LNCaP clone FGC (cell line): Measurements from ENCODE around the gene CAMK2A.

ENCODE experiments used
- DNase-seq: peaks from one replicate; pipeline ENCODE4 v3.0.0-alpha.2; 2011; ENCODE audit warnings: low read depth
- H3K4me3 ChIP-seq: 2 replicates; pipeline ENCODE4 v1.5.1; 2011; ENCODE audit warnings: mild to moderate bottlenecking, low read depth, low read length, control low read depth
- CTCF ChIP-seq: IDR thresholded peaks from 2 replicates; pipeline ENCODE4 v1.5.1; 2012; ENCODE audit warnings: mild to moderate bottlenecking; ENCODE audit not compliant: control insufficient read depth, insufficient read depth; ENCODE audit errors: extremely low read depth

Gene CAMK2A

GRCh38 chr5:150305557-150305956, 16.0 kb upstream of the CAMK2A start:
- no peak for DNase-seq
- TF ChIP-seq CTCF = no peak
- H3K4me3 ChIP-seq = no peak overlapping the region

DNA sequence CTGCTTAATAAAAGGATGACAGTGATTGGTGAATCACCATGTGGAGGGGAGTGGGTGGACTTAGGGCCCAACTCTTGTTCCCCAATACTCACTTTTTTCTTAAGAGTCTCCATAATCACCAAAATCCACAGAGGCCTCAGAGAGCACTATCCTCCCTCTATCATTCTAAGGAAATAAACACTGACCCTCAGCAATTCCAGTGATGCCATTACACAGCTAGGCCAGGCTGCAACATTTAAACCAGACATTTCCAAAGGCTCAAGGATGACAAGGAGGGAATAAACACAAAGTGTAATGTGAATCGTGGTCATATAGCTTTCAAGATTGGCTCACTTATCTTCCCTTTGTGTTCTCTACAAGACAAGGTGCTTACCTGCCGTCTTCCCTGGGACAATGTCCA, 15.5 kb upstream of the CAMK2A start:
- no peak overlapping the region for H3K4me3 ChIP-seq
- TF ChIP-seq CTCF = no peak
- DNase-seq = no peak

DNA sequence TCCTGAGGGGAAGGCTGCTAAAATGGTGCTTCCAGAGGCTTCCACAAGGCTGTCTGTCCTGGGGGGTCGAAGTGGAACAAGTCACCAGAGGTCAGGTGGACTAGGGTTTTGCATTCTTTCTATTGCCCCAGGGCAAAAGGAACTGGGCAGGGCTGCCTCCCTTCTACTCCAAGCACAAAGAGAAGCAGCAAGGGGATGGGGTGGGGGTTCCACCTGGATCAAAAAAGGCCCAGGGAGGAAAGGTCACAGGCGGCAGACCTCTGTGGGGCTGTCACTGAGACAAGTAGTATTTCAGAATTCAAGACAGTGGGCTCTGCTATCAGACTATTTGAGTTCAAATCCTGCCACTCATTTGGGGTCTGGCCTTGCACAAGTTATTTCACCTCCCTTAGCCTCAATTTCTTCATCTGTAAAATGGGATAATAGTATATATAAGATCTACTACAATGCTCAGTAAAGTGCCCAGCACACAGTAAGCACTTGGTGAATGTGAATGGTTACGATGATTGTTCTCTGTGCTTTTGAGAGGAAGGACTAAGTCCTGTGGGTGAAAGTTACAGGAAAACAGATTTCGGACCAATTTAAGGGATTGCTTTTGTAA, 15.0 kb upstream of the CAMK2A start:
- no peak overlapping the region for H3K4me3 ChIP-seq
- no peak for TF ChIP-seq CTCF
- DNase-seq = no peak

DNA sequence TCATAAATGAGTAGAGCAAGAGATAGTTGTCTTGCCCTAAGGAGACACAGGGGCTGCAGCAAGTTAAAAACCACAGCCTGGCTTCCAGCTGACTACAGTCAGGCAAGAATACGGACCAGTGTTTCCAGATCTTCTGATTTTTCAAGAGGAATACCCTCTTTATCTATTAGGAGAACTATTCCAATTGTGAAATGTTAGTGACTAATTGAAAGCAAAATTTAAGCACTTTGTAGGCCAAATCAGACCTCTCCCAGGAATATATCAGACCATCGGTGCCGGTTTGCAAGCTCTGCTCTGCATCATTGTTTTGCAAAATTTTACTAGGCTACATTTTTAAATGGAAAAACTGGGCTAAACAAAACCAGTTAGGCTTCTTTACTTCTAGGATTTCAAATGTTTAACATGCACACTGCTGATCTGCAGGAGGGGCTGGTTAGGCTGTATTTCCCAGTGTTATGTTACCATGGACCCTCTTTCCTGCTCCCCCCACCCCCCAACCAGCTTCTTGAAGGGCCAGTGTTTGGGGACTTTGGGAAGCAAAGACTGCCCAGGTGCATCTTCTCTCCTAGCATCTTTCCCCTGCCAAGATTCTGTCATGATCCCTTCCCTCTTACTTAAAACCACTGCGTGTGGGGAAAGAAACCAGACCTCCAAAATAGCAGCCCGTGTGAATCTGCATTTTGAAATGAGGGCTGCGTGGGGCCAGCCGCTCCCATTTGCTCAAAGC, 14.2 kb upstream of the CAMK2A start:
- H3K4me3 ChIP-seq = no peak overlapping the region
- no peak for TF ChIP-seq CTCF
- no peak for DNase-seq

DNA sequence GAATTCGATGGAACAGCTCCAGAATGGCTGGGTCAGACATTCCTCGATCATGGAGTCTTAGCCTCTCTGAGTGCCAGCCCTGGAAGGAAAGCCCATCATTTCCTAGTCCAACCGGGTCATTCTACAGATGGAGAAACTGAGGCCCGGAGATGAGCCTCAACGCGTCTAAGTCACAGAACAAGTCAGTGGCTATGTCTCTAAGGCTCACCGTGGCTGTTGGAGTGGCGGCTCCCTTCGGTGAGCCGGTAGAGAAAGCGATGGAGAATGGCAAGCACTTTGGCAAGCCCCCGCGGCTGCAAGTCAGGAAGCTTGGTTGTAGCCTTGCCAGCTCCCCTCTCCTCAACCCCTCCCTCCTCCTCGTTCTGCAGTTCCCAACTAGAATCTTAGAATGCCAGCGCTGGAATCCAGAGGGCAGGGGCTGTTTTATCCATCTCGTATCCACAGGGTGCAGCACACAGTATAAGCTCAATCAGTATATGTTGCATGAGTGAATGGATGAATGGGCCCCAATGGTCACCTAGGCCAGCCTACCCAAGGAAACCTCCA, 13.6 kb upstream of the CAMK2A start:
- H3K4me3 ChIP-seq = no peak overlapping the region
- no peak for TF ChIP-seq CTCF
- DNase-seq = no peak

- no peak for DNase-seq
- TF ChIP-seq CTCF = no peak
- no peak within 1 kb of the TSS for H3K4me3 ChIP-seq
Measured at GRCh38 chr5:150302301-150303069, 12.9 kb upstream of the CAMK2A start, which contains the start of gene ARSI. TSS of gene ARSI (minus strand) at chr5:150302905. CDS start at chr5:150302373, 532 bp downstream.
